ENCODE measurements around the gene KAZN.
"Not testable (repeated sequence)": the region's sequence is repeated elsewhere in the genome, so short reads cannot be mapped to it uniquely, and the experiment has no call there.

The KAZN gene

DNA sequence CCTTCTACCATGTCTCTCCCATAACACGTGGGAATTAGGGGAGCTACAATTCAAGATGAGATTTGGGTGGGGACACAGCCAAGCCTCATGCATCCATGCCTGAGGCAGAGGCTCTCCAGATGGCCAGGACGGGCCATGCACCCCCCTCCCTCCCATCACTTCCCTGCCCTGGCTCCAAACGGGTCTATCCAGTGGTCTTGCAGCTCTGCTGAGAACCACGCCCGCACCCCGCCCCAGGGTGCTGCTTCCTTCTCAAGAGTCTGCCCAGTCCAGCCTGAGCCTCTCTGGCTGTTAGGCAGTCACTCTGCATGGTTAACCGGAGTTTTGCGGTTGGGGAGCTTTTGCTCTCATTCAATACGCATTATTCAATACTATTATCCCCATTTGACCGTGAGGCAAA, 423.6 kb downstream of the KAZN start:
- DNase-seq = no peak

DNA sequence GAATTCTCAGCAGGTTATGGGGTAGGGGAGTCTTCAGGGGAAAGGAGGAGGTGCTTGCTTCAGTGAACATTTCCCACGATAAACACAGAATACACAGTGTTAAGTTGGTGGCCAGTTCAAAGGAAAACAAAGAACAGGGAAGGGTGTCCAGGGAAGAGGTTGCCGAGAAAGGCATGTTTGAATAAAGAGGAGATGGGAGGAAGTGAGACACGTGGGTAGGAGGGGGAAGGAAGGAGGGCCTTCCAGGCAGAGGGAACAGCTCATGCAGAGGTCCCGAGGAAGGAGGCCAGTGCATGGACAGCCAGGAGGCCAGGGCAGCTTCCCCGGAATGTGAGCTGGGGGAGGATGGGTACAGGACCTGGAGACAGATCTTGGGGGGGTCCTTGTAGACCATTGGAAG, 424.7 kb downstream of the KAZN start:
- no peak for DNase-seq

DNA sequence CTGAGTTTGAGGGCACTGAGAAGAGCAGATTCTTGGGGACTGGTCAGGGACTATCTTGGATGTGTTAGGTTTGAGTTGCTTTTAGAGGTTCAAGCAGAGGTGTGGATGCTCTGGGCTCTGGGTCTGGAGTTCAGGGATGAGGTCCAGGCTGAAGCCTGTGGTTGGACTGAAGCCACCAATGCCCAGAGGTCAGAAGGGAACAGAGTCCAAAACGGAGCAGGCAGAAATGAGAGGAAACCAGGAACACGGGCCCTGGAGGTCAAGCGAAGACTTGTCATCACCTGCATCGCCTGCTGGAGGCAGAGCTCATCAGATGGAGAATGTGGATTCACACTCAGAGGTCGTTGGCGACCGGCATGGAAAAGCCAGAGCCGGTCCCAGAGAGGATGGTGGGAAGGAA, 425.5 kb downstream of the KAZN start:
- DNase-seq = no peak

- no peak for DNase-seq
Measured at GRCh38 chr1:15026117-15026489, 427.6 kb downstream of the KAZN start.

DNA sequence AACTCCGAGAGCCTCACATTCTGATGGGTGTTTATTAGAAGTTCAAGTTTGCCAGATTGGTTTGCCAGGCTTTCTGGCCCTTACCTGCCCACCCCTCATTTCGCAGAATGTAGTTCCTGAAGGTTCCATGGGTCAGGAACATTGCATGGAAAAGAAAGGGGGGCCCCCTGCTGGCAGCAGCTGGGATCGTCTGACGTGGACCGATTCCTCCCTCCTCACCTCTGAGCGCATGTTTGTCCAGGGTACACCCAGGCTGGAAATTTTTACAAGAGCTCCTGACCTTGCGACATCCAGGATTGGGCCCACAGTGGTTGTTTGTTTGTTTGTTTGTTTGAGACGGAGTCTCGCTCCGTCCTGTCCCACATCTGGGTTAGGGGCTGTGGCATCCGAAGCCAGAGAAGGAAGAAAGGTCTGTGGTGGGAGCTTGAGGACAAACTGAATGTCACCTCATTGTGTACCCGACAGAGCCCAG, 429.1 kb downstream of the KAZN start:
- DNase-seq = peak; percentile 65

- DNase-seq = no peak
Measured at GRCh38 chr1:15028102-15028501, 429.6 kb downstream of the KAZN start.

- DNase-seq = no peak
Measured at GRCh38 chr1:15028616-15029015, 430.1 kb downstream of the KAZN start.

GRCh38 chr1:15029036-15029435, 430.6 kb downstream of the KAZN start:
- DNase-seq = no peak

DNA sequence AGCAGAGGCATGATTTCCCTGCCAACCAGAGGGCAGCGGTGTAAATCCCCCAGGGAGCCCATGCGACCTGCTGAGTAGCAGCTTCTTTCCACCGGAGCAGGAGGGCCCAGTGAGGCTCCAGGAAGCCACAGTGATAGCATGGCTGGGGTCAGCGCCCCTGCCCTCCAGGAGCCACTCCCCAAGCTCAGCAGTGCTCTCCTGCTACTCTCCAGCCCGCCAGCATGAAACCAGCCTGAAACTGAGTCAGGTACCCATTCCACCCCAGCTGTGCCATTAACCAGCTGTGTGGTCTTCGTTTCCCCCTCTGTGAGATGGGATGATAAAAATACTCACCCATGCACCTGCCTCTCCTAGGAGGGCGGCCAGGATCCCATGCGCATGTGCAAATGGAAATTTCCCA, 431.3 kb downstream of the KAZN start:
- no peak for DNase-seq

DNA sequence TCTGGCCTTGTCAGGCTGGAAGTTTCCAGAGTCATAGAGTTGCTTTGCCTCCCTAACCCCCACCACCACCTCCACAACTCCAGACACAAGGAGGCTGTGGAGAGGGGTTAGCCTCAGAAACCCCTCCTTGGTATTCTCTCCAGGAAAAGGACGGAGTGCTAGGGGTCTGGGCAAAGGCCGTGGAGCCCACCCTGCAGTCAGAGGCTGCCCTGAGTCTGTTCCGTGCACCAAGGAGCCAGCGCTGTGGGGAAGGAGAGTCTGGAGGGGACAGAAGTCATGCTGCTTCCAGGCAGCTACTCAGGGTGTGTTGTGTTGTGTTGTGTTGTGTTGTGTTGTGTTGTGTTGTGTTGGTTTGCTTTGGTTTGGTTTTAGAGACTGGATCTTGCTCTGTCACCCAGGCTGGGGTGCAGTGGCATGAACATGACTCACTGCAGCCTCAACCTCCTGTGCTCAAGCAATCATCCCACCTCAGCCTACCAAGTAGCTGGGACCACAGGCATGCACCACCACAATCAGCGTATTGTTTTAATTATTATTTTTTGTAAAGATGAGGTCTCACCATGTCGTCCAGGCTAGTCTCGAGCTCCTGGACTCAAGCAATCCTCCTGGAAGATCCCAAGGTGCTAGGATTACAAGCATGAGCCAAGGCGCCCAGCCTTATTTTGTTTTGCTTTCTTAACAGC, 432.9 kb downstream of the KAZN start:
- no peak for DNase-seq

- DNase-seq = no peak
Measured at GRCh38 chr1:15033264-15033663, 434.8 kb downstream of the KAZN start.

DNA sequence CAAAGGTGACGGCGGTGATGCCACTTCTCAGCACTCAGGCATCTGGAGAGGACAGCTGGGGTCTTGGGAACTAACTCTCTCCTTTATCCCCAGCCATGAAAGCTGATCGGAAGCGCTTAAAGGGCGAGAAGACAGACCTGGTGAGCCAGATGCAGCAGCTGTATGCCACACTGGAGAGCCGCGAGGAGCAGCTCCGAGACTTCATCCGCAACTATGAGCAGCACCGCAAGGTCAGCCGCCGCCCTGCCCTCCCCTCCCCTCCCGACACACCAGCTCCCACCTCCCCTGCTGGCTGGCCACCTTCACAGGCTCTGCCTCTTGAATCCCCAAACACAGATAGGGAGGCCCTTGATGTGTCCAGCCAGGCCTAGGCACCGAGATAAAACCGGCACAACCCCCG, 436.2 kb downstream of the KAZN start:
- DNase-seq = no peak

DNA sequence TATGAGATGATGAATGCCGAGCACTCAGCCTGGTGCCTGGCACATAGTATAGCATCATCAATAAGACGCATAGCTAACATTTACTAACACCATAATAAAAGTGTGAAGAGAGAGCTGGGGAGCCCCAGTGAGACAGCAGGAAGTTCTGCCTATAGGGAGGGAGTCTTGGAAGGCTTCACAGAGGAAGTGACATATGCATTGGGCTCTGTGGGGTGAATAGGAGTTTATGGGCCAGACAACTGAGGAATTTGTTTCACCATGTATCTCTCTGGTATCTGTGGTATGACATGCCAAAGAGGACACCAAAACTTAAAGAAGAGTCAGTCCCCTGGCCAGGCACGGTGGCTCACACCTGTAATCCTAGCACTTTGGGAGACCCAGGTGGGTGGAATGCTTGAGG, 436.8 kb downstream of the KAZN start:
- no peak for DNase-seq

GRCh38 chr1:15036101-15036500, 437.6 kb downstream of the KAZN start:
- no peak for DNase-seq

DNA sequence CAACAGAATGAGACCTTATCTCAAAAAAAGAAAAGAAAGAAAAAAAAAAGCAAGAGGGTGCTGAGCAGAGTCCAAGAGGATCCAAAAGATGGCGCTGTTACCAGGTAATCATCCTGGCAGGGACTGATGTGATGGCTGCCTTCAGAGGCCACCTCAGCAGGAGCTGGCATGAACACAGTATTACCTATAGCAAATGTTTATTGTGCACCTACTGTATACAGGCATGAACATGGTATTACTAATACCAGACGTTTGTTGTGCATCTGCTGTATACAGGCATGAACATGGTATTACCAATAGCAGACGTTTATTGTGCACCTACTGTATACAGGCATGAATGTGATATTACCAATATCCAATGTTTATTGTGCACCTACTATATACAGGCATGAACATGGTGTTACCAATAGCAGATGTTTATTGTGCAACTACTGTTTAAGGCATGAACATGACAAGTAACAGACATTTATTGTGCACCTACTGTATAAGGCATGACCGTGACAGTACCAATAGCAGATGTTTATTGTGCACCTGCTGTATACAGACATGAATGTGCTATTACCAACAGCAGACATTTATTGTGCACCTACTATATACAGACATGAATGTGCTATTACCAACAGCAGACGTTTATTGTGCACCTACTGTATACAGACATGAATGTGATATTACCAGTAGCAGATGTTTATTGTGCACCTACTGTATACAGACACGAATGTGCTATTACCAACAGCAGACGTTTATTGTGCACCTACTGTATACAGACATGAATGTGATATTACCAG, 439.9 kb downstream of the KAZN start:
- DNase-seq = peak; percentile 35

DNA sequence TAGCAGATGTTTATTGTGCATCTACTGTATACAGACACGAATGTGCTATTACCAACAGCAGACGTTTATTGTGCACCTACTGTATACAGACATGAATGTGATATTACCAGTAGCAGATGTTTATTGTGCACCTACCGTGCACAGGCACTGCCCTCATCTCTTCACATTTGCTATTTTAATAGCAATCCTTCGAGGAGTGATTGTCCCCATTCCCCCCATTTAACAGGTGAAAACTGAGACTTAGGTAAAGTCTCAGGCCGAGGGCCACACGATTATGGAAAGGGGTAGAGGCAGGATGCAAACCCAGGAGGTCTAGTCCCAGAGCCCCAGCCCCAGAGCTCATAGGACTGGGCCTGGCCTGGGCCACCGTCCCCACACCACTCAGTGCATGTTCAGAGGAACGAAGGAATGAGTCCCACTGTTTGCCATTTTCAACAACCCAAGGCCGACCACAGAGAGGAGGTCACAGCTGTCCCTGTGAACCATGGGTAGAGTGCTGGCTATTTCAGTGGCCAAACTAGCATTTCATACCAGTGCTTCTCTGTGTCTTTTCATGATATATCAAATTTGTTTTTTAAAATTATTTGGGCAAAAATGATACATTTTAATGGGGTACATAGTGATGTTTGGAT, 440.6 kb downstream of the KAZN start:
- no peak for DNase-seq

DNA sequence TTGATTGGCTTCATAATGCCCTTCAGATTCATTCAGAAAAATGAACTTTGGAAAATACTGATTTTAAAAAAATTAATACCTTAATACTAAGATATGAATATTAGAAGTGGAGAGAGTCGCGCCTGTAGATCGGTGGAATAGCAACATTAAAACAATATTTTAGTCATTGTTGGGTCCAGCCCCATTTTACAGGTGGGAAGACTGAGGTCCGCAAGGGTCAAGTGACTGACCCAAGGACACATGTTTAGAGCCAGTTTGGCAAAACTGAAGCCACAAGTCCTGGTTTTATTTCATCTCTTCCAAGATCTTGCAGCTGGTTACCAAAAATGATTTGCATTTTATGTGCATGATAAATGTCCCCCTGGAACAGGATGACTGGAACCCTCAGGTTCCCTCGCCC, 441.4 kb downstream of the KAZN start:
- no peak for DNase-seq

- not testable (repeated sequence) for DNase-seq
Measured at GRCh38 chr1:15040685-15041084, 442.2 kb downstream of the KAZN start.

DNA sequence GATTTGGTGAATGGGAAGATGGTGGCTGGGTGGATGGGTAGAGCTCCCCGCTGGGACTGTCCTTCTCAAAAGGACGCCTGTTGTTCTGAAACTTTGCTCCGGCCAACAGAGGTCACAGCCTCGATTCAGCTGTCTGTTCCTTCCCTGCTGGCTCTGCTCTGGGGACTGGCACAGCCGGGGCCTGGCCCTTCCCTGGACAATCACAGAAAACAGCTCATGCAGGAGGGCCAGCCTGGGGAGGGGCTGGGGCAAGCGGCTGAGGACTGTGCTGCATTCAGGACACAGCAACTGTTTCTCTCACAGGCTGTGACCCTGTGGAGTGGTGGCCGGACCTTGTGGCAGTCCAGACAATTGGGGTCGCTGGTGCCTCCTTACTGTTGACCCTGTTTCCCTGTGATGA, 444.4 kb downstream of the KAZN start:
- no peak for DNase-seq

- no peak for DNase-seq
Measured at GRCh38 chr1:15043934-15044333, 445.4 kb downstream of the KAZN start.

DNA sequence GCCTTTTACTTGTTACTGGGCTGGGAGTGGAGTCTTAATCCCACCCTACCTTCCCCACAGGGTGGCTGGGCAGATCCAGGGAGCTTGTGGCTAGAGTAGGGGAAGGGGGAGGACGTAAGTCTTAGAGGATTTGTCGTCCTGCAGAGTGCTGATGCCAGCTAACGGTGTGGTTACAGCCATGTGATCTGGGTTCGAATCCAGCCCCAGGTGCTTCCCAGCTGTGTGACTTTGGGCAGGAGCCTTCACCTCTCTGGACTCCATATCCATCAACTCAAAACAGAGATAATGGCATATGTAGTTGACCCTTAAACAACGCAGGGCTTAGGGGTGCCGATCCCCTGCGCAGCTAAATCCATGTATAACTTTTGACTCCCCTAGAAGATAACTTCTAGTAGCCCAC, 446.6 kb downstream of the KAZN start:
- no peak for DNase-seq

DNA sequence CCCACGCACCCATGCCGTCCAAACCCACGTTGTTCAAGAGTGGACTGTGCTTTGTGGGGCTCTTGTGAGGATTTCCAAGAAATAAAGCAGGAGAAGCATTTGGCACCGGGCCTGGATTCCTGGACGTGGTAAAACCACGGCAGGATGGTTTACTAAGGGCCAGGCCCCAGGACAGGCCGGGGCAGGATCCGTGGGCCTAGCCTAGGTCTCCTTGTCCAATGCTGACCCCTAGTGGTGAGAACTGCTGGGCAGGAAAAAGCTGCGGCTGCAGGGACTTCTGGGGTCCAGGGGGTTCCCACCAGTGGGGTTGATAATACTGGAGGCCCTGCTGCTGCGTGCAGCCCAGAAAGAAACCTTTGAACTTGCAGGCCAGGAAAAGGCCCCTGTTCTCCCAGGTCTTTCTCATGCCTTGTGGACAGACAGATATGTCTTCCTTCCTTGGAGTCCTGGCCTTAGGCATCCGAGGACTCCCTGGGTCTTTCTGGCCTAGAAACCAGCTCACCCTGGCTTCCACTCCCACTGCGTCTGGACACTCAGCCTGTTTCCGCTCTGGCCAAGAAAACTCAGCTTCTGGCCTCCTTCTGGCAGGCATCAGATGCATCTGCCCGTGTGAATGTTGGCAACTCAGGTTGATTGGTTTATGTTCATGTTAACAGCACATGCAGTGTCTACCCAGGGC, 448.1 kb downstream of the KAZN start:
- peak; percentile 74 for DNase-seq

GRCh38 chr1:15047237-15047636, 448.8 kb downstream of the KAZN start:
- DNase-seq = no peak
